H1 (cell line): ENCODE measurements around the gene MAPKAP1. TPM values are rescaled to one million over a fixed set of nuclear protein-coding genes. Genes with fewer than 3 reads are reported as not detected.

ENCODE experiments used
- CTCF ChIA-PET: fragments of 300-600 bp; sonication (Branson Sonifier 250); formaldehyde crosslinking; loops from one replicate; lab custom pipeline; 2021; ENCODE audit not compliant: partially characterized antibody; lab: Charles Lee
- POLR2A ChIA-PET: fragments of 300-600 bp; sonication (Branson Sonifier 250); formaldehyde crosslinking; loops from one replicate; lab custom pipeline; 2021; ENCODE audit warnings: inconsistent platforms; ENCODE audit not compliant: partially characterized antibody; lab: Charles Lee
- DNase-seq, 2 experiments: peaks; one replicate each; pipeline versions ENCODE4 v3.0.0 to v3.0.0-alpha.2; 2010 to 2022; ENCODE audit warnings: low spot score in 2 of 2, low read depth in 1 of 2, mixed read lengths in 1 of 2
- FAIRE-seq: peaks from 2 replicates; lab custom pipeline; 2011; peaks lifted over from hg19 to GRCh38; lab: Jason Lieb, UNC
- H2AFZ ChIP-seq: 2 replicates; pipeline ENCODE4 v1.8.1; 2012; ENCODE audit warnings: low read length, inconsistent platforms
- H2AK5ac ChIP-seq: 2 replicates; pipeline ENCODE4 v1.6.1; 2013; ENCODE audit warnings: low read depth, low read length
- H2BK120ac ChIP-seq: replicated peaks from 2 replicates; pipeline ENCODE3; 2013; ENCODE audit warnings: low read depth, low read length, inconsistent platforms
- H2BK12ac ChIP-seq: 2 replicates; pipeline ENCODE4 v1.6.1; 2013; ENCODE audit warnings: low read depth, low read length
- H2BK15ac ChIP-seq: 2 replicates; pipeline ENCODE4 v1.6.1; 2013; ENCODE audit warnings: low read length
- H2BK20ac ChIP-seq: 2 replicates; pipeline ENCODE4 v1.6.1; 2013; ENCODE audit warnings: low read length
- H2BK5ac ChIP-seq: 2 replicates; pipeline ENCODE4 v1.6.1; 2013; ENCODE audit warnings: low read depth, low read length
- H3K14ac ChIP-seq: 2 replicates; pipeline ENCODE4 v1.6.1; 2013; ENCODE audit warnings: inconsistent platforms; ENCODE audit not compliant: insufficient read length
- H3K18ac ChIP-seq: 2 replicates; pipeline ENCODE4 v1.6.1; 2013; ENCODE audit warnings: low read length; ENCODE audit errors: extremely low read depth
- H3K23ac ChIP-seq: 2 replicates; pipeline ENCODE4 v1.6.1; 2013; ENCODE audit warnings: inconsistent platforms; ENCODE audit not compliant: insufficient read length
- H3K23me2 ChIP-seq: 2 replicates; pipeline ENCODE4 v1.6.1; 2013; ENCODE audit warnings: low read depth, low read length
- H3K27ac ChIP-seq: 2 replicates; pipeline ENCODE4 v1.6.1; 2011; ENCODE audit warnings: low read depth, low read length, inconsistent platforms
- H3K27me3 ChIP-seq, 4 experiments: replicated peaks in 1 of 4; 1 replicate in 1 of 4; 2 replicates in 3 of 4; pipeline versions ENCODE4 v1.6.1 to v1.8.1; 2011 to 2013; ENCODE audit warnings: low read length in 3 of 4, mild to moderate bottlenecking in 3 of 4, inconsistent platforms in 2 of 4, mixed read lengths in 2 of 4, moderate library complexity in 1 of 4; ENCODE audit not compliant: control insufficient read depth in 3 of 4, insufficient read depth in 3 of 4; ENCODE audit errors: extremely low read depth in 1 of 4
- H3K36me3 ChIP-seq, 4 experiments: 2 replicates each; pipeline versions ENCODE4 v1.6.1 to v1.8.1; 2011 to 2013; ENCODE audit warnings: mild to moderate bottlenecking in 4 of 4, low read length in 3 of 4, moderate library complexity in 2 of 4, control low read depth in 1 of 4, inconsistent platforms in 1 of 4; ENCODE audit not compliant: insufficient read depth in 4 of 4, control insufficient read depth in 2 of 4
- H3K4ac ChIP-seq: replicated peaks from 2 replicates; pipeline ENCODE3; 2013; ENCODE audit warnings: low read length, low read depth, mixed read lengths, inconsistent platforms; ENCODE audit not compliant: insufficient read length
- H3K4me1 ChIP-seq, 4 experiments: replicated peaks in 1 of 4; 1 replicate in 1 of 4; 2 replicates in 3 of 4; pipeline versions ENCODE4 v1.6.1 to v1.8.1; 2011 to 2013; ENCODE audit warnings: low read length in 3 of 4, inconsistent platforms in 2 of 4, mixed read lengths in 1 of 4; ENCODE audit not compliant: insufficient read depth in 4 of 4, control insufficient read depth in 3 of 4
- H3K4me2 ChIP-seq, 2 experiments: 2 replicates each; pipeline versions ENCODE4 v1.6.1 to v1.8.1; 2011 to 2013; ENCODE audit warnings: low read depth in 2 of 2, low read length in 2 of 2, control low read depth in 1 of 2, inconsistent platforms in 1 of 2, mild to moderate bottlenecking in 1 of 2; ENCODE audit not compliant: insufficient read depth in 1 of 2
- H3K4me3 ChIP-seq, 4 experiments: fragments of 200-600, 300-600 bp in 1 of 4; sonication (generic), shearing (Covaris generic), sonication (Bioruptor Twin) in 1 of 4; 2 replicates each; pipeline versions ENCODE4 v1.5.1 to v1.8.1; 2011 to 2016; ENCODE audit warnings: low read length in 4 of 4, low read depth in 3 of 4, control low read depth in 2 of 4, inconsistent platforms in 2 of 4, mild to moderate bottlenecking in 2 of 4, mixed read lengths in 1 of 4, moderate library complexity in 1 of 4; ENCODE audit not compliant: insufficient read depth in 2 of 4; ENCODE audit errors: extremely low read depth in 1 of 4
- H3K56ac ChIP-seq: replicated peaks from 2 replicates; pipeline ENCODE3; 2013; ENCODE audit warnings: low read depth, mild to moderate bottlenecking, mixed read lengths, low read length, inconsistent platforms; ENCODE audit not compliant: insufficient read length
- H3K79me1 ChIP-seq: 2 replicates; pipeline ENCODE4 v1.6.1; 2013; ENCODE audit warnings: low read depth, low read length, control low read depth
- H3K79me2 ChIP-seq, 2 experiments: 2 replicates each; pipeline versions ENCODE4 v1.6.1 to v1.8.1; 2012 to 2013; ENCODE audit warnings: low read length in 2 of 2, mild to moderate bottlenecking in 2 of 2, inconsistent platforms in 1 of 2; ENCODE audit not compliant: insufficient read depth in 2 of 2, control insufficient read depth in 1 of 2
- H3K9ac ChIP-seq, 4 experiments: replicated peaks in 1 of 4; 1 replicate in 1 of 4; 2 replicates in 3 of 4; pipeline versions ENCODE4 v1.6.1 to v1.8.1; 2011 to 2013; ENCODE audit warnings: low read depth in 3 of 4, low read length in 3 of 4, control low read depth in 2 of 4, mild to moderate bottlenecking in 2 of 4, moderate library complexity in 2 of 4, inconsistent platforms in 1 of 4; ENCODE audit errors: extremely low read depth in 1 of 4
- H3K9me3 ChIP-seq, 2 experiments: 2 replicates each; pipeline versions ENCODE4 v1.6.1 to v1.8.1; 2012 to 2013; ENCODE audit warnings: mild to moderate bottlenecking in 2 of 2, moderate library complexity in 2 of 2, control low read depth in 1 of 2, inconsistent platforms in 1 of 2, low read depth in 1 of 2, low read length in 1 of 2, mixed read lengths in 1 of 2; ENCODE audit not compliant: insufficient read depth in 2 of 2
- H4K20me1 ChIP-seq, 2 experiments: replicated peaks in 1 of 2; 2 replicates each; pipeline versions ENCODE3 to v1.8.1; 2011 to 2013; ENCODE audit warnings: inconsistent platforms in 2 of 2, low read length in 2 of 2, mild to moderate bottlenecking in 1 of 2; ENCODE audit not compliant: insufficient read depth in 2 of 2, control insufficient read depth in 1 of 2
- H4K5ac ChIP-seq: 2 replicates; pipeline ENCODE4 v1.6.1; 2013; ENCODE audit warnings: low read length, low read depth, mixed read lengths, inconsistent platforms; ENCODE audit not compliant: insufficient read length
- H4K8ac ChIP-seq: 2 replicates; pipeline ENCODE4 v1.8.0; 2013; ENCODE audit warnings: mild to moderate bottlenecking, moderate library complexity, low read length, inconsistent platforms; ENCODE audit not compliant: insufficient read depth; ENCODE audit errors: extremely low read depth
- H4K91ac ChIP-seq: replicated peaks from 2 replicates; pipeline ENCODE3; 2013; ENCODE audit warnings: low read length, mixed read lengths, inconsistent platforms; ENCODE audit not compliant: insufficient read length
- BACH1 ChIP-seq: IDR thresholded peaks from 2 replicates; pipeline ENCODE4 v1.6.1; 2012; ENCODE audit warnings: low read length, improper control_type of control experiment
- EP300 ChIP-seq, 2 experiments: IDR thresholded peaks; 1 replicate in 1 of 2; 2 replicates in 1 of 2; pipeline ENCODE4 v1.6.1; 2011 to 2012; ENCODE audit warnings: low read depth in 2 of 2, low read length in 2 of 2, mild to moderate bottlenecking in 2 of 2, borderline replicate concordance in 1 of 2, inconsistent platforms in 1 of 2, moderate library complexity in 1 of 2
- RXRA ChIP-seq: IDR thresholded peaks from 2 replicates; pipeline ENCODE4 v1.6.1; 2011; ENCODE audit warnings: low read depth, mild to moderate bottlenecking, low read length, moderate library complexity; ENCODE audit not compliant: insufficient read depth
- WGBS, 2 experiments: shearing (Covaris generic) in 1 of 2; methylation state at CpG; one replicate each; pipeline versions ENCODE4 v1.1.6 to v1.1.7; 2013 to 2015; ENCODE audit warnings: low lambda C conversion rate in 2 of 2, mixed read lengths in 2 of 2, inconsistent platforms in 1 of 2, low coverage in 1 of 2, missing lambda C conversion rate in 1 of 2; ENCODE audit not compliant: insufficient replicate concordance in 2 of 2, insufficient coverage in 1 of 2, insufficient read length in 1 of 2; ENCODE audit errors: extremely low coverage in 1 of 2, missing lambda C conversion rate in 1 of 2; 5-methylcytosine and 5-hydroxymethylcytosine counted together
- polyA plus RNA-seq, 7 experiments: library from polyadenylated mRNA; depleted of rRNA in 3 of 7; stranded (reverse) in 5 of 7; unstranded in 2 of 7; fragments of >200 nt in 5 of 7; fragments of 200-250 nt in 2 of 7; gene quantifications; 1 replicate in 5 of 7; 2 replicates in 1 of 7; 4 replicates in 1 of 7; pipeline versions ENCODE4 v1.2.1 to v1.2.3, GENCODE V29; 2011 to 2013; ENCODE audit warnings: missing spikeins in 2 of 7, mixed read lengths in 2 of 7
- total RNA-seq: library from RNA; stranded (reverse); fragmentation: NEBNext Ultra II Directional; extraction: Animal tissue kit (Norgen Biotek cat#: 25700); gene quantifications from 2 replicates; pipeline ENCODE4 v1.2.1, GENCODE V29; 2021

The MAPKAP1 gene
- total and polyA plus RNA-seq, 2 of the 8 experiments (the other 6 are each of a cell fraction or from before 2014, with no cell fraction given): 79.2 to 140 TPM

DNA sequence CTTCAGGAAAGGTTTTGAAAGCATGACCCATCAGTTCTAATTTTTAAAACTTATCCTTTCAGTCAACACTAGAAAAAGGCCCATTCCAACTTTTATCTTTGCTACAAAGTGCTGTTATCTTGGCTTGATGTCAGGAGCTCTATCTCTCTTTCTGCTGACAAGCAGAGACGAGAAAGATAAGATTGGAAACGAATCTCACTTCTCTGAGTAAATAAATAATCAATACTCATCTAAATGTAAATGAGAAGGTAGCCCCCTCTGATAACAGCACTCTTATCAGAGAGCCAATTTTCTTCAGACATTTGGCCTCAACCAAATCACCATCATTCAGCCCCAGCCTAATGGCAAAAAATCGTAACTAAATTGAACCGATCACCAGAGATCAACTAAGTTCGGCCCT is 191.7 kb downstream of the MAPKAP1 start:
- no peak overlapping the region for H2BK120ac ChIP-seq
- FAIRE-seq: no peak
- no peak overlapping the region for H3K18ac ChIP-seq
- H3K56ac ChIP-seq: no peak overlapping the region
- no peaks in the 10 kb centered on the region for H3K9me3 ChIP-seq
- no peak overlapping the region for H3K4me3 ChIP-seq
- POLR2A ChIA-PET: no interaction called here
- no peak overlapping the region for H4K8ac ChIP-seq
- no peak overlapping the region for H3K9ac ChIP-seq
- no peaks in the 10 kb centered on the region for H4K20me1 ChIP-seq
- no peaks in the 10 kb centered on the region for H3K36me3 ChIP-seq
- peaks cover 0 to 20% (median 9%) of the 10 kb centered on the region in 4 experiments; a peak in 4 of 7 replicates for H3K4me1 ChIP-seq
- no peak overlapping the region for H3K23ac ChIP-seq
- H3K79me2 ChIP-seq: no peaks in the 10 kb centered on the region
- no peaks in the 10 kb centered on the region for H3K27me3 ChIP-seq
- H4K91ac ChIP-seq: no peak overlapping the region
- H2BK5ac ChIP-seq: no peak overlapping the region
- H2AFZ ChIP-seq: no peak overlapping the region
- H3K4ac ChIP-seq: no peak overlapping the region
- H2BK15ac ChIP-seq: no peak overlapping the region
- H3K14ac ChIP-seq: no peak overlapping the region
- DNase-seq: no peak
- H2AK5ac ChIP-seq: no peak overlapping the region
- H2BK12ac ChIP-seq: no peak overlapping the region
- no peak overlapping the region for H4K5ac ChIP-seq
- 79% methylated on average over 5 of the region's 5 CpGs; no CpG with 5 or more reads in 1 of the 2 experiments for WGBS, 2 experiments
- H2BK20ac ChIP-seq: no peak overlapping the region
- CTCF ChIA-PET: interaction anchor here (0.9 to 1.3 kb wide), 3 partner anchors 9 to 631 kb away, joined by 3 to 7 read pairs (median 4); no protein-coding TSS in a partner anchor
- H3K23me2 ChIP-seq: no peaks in the 10 kb centered on the region; the same call in 1 of the 2 replicates
- H3K79me1 ChIP-seq: no peaks in the 10 kb centered on the region; the same call in 1 of the 2 replicates
- H3K4me2 ChIP-seq: no peak overlapping the region
- no peak overlapping the region for H3K27ac ChIP-seq
- TF ChIP-seq RXRA: no peak
- no peak for TF ChIP-seq EP300 (IDR thresholded peaks at IDR 0.05; ENCODE audit: borderline replicate concordance in 1 of 2, low read depth in 2 of 2, low read length in 2 of 2)
- no peak for TF ChIP-seq BACH1
